HEK293T (cell line): ENCODE data around the gene FBLN2.

ENCODE experiments used
- BHLHE40 ChIP-seq: fragments of 450-650 bp; IDR thresholded peaks from 2 replicates; pipeline ENCODE4 v1.6.1; 2016; ENCODE audit warnings: mild to moderate bottlenecking, moderate library complexity, borderline replicate concordance
- FOXA1 ChIP-seq: fragments of 450-650 bp; IDR thresholded peaks from 2 replicates; pipeline ENCODE4 v1.6.1; 2016; ENCODE audit warnings: mild to moderate bottlenecking
- FOXM1 ChIP-seq: fragments of 450-650 bp; IDR thresholded peaks from 2 replicates; pipeline ENCODE4 v1.6.1; 2017; ENCODE audit warnings: mild to moderate bottlenecking, borderline replicate concordance
- SP1 ChIP-seq: fragments of 450-650 bp; IDR thresholded peaks from 2 replicates; pipeline ENCODE4 v1.6.1; 2017
- SUZ12 ChIP-seq: fragments of 450-650 bp; IDR thresholded peaks from 2 replicates; pipeline ENCODE4 v1.6.1; 2016; ENCODE audit warnings: mild to moderate bottlenecking
- TARDBP ChIP-seq: fragments of 450-650 bp; IDR thresholded peaks from 2 replicates; pipeline ENCODE4 v1.6.1; 2016

DNA sequence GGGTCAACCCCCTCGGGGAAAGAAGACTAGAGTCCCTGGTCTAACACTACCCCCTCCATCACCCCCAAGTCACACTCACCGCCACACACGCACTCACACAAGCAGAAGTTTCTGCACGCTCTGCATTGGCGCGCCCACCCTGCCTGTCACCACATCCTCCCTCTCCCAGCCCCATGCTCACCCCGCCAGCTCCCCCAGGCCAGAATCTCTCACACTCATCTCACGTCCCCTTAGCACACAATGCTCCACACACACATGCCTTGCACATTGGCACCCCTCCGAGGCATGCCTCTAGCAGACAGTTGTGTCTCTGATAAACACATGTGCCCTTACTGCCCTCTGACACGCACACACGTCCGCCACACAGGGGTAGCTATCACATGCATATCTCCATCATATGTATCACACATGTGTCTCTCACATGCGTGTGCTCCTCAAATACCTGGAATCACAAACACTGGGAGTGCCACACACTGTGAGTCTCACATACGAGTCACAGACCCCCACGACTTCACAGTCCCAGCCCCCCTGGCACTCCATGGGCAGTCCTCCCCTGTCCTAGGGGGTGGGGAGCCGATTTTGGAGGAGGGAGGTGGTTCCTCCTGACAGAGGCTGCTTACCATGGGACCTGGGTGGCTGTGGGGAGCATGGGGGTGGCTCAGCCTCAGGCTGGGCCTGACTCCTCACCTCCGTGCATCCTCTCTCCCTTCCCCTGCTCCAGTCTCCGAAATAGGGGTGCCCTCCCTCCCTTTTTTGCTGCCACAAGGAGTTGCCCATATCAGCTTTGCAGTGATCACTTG, 898 bp downstream of the FBLN2 start:
- TF ChIP-seq BHLHE40 (no peak), SP1 (no peak), SUZ12 (no peak), TARDBP (no peak), FOXM1 (no peak), FOXA1 (no peak)
